HUDEP-2 (cell line): Measurements from ENCODE around the gene ADAP1.

ENCODE experiments used
- DNase-seq, 76 experiments: peaks; one replicate each; lab custom pipeline; 2025; ENCODE audit not compliant: unreplicated experiment in 76 of 76; lab: John Stamatoyannopoulos, UW

The ADAP1 gene

DNA sequence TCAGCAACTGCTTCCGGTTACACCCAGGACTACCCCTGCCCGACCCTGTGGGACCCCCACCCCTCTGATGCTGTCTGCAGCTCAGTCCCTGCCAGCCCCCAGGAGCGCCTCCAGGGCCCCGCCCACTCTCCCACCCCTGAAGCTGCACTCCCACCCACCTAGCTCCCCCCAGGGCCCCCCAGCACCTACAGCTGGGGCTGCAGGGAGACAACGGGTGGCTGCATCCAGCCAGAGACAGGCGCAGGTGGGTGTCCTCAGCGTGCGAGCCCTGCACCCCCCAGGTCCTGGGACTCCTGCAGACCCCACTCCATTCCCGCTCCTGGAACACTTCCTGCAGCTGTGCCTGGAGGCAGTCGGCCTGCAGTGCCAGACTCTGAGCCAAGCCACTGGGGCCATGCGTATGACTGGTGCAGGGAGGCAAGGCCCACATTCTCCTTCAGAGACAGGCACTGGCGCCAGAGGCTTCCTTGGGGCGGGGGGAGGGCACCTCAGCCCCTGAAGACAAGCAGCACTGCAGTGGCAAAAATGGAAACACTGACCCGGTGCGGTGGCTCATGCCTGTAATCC is 34.6 kb upstream of the ADAP1 start:
- no peak for DNase-seq

DNA sequence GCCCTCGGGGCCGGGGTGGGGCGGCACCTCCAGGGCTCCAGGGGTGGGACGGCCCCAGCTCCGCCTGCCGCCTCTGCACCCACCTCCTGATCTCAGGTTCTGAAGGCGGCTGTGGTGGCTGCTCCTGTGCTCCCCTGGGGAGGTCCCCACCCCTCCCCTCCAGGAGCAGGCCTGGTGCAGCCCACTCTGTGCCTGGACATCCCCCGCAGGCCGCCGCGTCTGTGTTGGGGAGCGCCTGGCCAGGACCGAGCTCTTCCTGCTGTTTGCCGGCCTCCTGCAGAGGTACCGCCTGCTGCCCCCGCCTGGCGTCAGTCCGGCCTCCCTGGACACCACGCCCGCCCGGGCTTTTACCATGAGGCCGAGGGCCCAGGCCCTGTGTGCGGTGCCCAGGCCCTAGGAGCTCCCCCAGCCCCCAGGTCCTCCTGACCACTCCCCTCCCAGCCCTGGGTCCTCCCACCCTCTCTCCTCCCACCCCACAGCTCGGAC is 34.0 kb upstream of the ADAP1 start:
- DNase-seq, result peak in 2 of 76 experiments; percentile 21 to 31

DNA sequence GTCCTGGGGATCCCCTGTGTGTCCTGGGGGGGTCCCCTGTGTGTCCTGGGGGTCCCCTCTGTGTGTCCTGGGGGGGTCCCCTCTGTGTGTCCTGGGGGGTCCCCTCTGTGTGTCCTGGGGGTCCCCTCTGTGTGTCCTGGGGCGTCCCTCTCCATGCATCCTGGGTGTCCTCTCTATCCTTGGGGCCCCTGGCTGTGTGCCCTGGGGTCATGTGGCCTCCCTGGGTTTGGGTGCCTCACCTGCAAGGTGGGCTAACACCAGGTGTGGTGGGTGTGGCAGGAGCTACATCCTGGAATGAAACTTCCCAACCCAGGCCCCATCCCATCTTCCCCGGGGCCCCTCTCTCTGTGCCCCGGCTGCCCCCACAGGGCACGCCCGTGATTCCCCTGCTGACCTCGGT is 33.4 kb upstream of the ADAP1 start:
- no peak for DNase-seq

DNA sequence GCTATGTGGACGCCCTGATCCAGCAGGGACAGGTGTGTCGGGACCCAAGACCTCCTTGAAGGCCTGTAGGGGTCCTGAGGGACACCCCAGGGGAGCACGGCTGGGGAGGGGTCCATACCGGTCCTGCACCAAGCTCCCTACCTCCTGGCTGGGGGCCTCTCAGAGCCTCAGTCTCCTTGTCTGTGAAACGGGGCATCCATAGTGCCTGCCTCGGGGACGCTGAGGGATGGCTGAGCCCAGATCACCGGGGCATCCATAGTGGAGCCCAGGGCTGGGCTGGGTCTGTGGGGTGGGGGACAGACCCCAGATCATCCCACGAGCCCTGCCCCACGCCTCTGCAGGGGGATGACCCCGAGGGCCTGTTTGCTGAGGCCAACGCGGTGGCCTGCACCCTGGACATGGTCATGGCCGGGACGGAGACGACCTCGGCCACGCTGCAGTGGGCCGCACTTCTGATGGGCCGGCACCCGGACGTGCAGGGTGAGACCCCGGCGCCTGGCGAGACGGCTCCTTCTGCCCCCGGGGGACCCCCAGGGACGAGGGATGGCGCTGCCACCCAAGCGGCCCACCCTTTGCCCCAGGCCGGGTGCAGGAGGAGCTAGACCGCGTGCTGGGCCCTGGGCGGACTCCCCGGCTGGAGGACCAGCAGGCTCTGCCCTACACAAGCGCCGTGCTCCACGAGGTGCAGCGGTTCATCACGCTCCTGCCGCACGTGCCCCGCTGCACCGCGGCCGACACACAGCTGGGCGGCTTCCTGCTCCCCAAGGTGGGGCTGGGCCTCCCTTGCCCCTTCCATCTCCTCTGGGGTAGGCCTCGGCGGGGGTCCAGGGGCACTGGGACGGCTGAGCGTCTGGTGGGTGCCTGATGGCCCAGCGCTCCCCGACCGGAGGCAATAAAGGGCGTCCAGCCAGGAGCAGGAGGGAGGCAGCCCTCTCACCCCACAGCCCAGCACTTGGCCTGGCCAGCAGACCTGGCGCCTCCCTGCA is 32.6 kb upstream of the ADAP1 start:
- DNase-seq, result no peak

DNA sequence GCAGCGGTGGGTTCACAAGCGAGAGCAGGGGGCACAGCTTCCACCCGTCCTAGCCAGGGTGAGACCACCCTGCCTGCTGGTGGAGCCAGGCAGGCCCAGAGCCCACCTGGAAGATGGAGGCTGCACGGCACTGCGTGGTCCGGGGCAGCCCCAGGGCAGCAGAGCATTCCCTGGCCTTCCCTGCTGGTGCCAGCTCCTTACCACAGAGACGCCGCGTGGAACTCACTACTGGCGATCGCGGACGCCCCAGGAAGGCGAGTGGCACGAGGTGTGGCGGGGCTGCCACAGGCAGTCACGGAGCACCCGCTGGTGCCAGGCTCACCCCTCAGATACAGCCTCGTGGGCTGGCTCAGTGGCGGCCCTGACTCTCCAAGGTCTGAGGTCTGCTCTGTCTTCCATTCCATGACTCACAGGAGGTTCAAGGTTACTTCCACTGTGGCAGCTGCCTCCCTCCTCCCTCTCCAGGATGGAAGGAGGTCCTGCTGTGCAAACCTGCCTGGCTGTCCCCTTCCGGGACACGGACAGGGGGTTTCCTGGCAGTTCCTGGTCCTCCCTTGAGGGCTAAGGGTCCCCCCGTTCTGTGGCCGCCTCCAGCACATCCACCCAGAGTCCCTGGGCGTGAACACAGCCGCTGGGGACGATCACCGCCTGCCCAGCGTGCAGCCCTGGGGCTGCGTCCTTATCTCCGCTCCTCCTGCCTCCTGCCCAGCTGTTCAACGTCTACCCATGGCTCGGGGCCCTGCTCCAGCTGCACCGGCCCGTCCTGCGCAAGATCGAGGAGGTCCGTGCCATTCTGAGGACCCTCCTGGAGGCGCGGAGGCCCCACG is 31.6 kb upstream of the ADAP1 start:
- peak in 58 of 76 experiments; percentile 5 to 82 (median 52) for DNase-seq

DNA sequence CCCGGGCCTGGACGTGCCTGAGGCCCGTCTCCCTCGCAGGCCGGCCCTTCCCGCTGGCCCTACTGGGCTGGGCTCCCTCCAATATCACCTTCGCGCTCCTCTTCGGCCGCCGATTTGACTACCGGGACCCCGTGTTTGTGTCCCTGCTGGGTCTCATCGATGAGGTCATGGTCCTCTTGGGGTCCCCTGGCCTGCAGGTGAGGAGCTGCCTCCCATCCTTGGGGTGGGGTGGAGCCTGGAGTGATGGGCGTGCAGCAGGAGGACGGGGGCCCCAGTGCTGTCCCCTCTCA is 30.6 kb upstream of the ADAP1 start:
- DNase-seq, result no peak

DNA sequence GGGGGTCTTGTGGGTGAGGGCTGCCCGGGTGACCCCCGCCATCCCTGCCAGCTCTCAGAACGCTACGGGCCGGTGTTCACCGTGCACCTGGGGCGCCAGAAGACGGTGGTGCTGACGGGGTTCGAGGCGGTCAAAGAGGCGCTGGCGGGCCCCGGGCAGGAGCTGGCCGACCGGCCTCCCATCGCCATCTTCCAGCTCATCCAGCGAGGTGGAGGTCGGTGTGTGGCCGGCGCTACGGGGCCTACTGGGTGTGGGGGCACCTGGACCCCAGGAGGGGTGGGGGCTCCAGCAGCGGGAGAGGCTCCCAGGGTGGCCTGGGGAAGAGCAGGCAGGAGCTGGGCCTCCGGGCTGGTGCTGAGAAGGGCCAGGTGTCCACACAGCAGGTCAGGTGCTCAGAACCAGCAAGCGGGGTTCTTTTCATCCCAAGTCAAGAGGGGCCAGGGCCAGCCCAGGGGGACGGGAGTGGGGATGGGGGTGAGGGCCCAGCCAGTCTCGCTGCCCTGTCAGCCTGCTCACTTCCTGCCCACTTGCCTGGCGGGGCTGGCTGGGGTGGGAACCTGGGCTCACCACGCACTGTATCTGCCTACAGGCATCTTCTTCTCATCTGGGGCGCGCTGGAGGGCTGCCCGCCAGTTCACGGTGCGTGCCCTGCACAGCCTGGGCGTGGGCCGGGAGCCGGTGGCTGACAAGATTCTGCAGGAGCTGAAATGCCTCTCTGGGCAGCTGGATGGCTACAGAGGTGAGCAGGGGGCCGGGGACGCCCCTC is 30.1 kb upstream of the ADAP1 start:
- DNase-seq, result no peak

DNA sequence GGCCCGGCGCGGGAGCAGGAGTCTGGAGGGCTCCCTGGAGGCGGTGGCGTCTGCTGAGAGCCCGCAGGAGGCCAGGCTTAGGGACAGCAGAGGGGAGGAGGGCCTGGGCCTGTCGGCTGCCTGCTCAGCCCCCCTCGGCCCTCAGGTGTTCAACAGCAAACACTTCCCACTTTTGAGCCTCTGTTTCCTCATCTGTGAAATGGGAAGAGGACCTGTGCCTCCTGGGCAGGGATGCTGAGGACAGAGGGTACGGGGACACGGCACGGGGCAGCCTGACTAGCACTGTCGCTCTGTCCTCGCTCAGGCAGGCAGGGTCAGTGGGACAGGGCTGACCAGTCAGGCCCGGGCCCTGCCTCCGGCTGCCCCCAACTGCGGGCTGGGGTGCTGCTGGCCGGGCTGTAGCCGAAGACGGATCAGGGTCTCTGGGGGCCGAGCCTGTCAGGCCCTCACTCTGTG is 29.2 kb upstream of the ADAP1 start:
- DNase-seq, result no peak

DNA sequence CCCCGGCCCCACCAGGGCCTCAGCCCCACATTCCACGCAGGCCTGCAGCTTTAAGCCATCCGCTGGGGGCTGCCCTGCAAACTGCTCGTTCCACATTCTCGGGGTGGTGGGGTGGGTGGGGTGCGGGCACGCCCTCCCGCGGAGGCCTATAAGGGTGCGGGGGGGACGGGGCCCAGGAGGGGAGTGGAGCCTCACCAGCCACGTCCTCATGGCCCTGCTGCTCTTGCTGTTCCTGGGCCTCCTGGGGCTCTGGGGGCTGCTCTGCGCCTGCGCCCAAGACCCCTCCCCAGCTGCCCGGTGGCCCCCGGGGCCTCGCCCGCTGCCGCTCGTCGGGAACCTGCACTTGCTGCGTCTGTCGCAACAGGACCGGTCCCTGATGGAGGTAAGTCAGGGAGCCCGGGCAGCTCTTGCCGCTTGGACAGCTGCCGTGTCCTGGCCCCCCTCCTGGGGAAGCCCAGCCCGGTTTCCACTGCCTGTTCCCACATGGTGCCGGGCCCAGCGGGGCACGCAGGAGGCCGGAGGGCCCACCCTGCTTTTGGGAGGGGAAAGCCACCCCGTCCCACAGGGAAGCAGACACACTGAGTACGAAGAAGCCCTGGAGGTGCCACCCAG is 28.6 kb upstream of the ADAP1 start, which contains the start of gene CYP2W1:
CYP2W1 (plus strand) TSS at position 178 of the 612 bp plus-strand sequence; CDS start at position 209, 31 bp downstream.
- DNase-seq, result no peak

DNA sequence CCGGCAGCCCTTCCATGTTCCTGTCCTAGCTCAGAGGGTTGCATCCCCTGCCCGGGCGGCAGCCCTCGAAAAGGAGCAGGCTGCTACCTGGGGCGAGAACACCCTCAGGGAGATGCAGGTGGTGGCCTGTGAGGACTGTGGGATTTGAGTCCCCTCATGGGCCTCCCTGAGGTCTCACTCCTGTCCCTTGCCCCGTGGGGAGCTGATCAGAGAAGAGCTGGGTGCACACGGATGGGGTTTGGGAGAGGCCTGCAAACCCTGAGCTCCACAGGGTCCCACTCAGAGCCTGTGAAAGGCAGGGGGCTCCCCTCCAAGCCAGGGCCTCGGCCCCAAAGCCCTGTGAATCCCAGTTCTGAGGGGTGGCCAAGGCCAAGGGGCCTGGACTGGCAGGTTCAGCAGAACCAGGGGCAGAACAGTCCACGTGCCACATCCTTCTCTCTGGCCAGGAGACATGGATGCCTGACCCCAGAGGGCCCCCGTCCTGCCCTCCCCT is 28.1 kb upstream of the ADAP1 start:
- no peak for DNase-seq

DNA sequence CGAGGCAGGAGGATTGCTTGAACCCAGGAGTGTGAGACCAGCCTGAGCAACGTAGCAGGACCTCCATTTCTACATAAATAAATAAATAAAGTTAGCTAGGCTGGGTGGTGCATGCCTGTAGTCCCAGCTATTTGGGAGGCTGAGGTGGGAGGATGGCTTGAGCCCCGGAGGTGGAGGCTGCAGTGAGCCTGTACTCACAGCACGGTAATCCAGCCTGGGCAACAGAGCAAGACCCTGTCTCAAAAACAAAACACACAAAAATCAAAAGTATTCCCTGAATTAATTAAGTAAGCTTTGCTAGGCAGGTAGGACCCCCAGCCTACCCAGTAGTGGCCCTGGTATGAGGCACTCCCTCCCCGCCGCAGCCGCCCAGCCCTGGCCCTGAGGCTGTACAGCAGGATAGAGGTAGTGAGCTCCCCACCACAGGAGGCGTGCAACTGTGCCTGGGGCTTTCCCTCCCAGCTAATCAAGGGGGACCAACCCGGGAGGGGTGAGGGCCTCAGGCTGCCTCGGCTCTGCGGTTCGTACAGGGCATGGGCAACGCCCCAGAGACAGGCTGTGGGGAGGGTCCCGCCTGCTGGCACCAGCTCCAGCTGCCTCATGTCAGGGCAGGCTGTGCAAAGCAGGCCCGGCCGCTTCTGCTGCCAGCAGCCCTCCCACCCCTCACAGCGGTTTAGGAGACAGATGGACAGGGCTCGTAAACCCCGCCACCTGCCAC is 27.5 kb upstream of the ADAP1 start:
- DNase-seq, result no peak

DNA sequence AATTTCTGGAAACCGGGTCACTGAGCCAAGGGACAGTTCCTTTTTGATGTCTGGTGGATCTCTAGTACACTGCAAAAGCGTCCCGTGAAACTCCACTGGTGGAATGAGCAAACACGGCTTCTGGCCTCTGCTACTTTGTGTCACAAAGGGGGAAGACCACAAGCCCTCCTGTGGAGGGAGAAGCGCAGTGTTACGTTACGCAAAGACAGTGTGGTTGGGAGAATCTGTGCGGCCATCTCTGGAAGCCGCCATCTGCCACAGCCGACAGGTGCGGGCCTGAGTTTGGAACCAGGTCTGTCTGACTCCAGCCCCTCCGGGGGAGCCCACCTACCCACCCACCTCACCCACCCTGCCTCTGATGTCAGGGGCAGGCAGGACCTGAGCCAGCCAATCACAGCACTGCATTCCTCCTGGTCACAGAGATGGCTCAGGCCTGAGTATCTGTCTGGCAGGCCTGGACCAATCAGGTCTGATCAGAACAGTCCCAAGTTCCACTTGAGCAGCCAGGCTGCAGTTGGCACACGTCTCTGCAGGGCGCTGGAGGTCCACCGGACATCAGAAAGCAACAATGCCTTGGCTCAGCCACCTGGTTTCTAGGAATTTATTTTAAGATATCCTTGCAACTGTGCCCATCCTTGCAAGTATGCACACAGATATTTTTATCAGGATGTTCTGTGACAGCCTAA is 25.5 kb upstream of the ADAP1 start:
- no peak for DNase-seq

DNA sequence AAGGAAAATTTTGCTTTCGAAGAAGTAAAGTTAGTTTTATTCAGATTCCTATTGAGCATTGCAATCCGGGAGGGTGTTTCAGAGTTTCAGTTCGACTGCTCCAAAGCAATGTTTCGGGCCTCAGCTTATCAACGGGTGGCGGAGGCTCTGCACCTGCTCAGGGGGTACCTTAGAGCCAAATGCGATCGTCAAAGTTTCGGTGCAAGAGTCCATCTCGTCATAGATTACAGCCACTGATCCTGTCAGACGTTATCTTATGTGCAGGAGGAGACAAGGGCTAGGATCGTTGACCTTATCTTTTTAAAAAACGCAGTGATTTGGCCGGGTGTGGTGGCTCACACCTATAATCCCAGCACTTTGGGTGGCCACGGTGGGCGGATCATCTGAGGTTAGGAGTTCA is 24.7 kb upstream of the ADAP1 start:
- no peak for DNase-seq

DNA sequence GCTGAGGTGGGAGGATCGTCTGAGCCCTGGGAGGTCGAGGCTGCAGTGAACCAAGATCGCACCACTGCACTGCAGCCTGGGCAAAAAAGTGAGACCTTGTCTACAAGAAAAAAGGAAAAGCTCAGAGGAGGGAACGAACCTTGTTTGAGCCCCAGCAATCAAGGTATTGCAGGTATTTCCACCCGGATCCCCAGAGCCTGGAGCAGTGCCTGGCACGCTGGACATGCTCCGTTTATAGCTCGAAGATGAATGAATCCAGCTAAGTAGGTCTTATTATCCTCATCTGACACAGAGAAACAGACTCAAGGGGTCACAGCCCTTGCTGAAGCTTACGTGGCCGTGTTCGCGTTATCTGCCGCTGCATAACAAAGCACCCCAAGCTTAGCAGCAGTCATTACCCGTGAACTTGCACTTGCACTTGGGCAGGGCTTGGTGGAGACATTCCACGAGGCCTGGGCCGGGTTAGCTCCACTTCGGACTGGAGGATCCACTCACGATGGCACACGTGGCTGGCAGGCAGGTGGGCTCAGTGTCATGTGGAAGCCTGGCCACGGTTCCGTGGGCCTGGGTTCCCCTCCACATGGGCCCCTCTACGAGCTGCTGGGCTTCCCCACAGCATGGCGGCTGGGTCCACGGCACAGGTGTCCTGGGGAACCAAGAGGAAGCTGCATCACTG is 24.1 kb upstream of the ADAP1 start:
- no peak for DNase-seq

DNA sequence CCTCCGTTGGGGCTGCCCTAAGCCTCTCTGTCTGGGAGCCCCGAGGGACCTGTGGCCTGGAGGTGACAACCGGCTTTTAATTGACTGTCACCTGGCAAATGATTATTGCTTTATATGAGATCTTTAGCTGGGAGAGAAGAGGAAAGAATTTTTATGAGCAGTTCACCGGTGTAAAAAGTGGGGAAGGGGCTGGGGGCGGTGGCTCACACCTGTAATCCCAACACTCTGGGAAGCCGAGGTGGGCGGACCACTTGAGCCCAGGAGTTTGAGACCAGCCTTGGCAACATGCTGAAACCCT is 23.5 kb upstream of the ADAP1 start:
- DNase-seq, result no peak

DNA sequence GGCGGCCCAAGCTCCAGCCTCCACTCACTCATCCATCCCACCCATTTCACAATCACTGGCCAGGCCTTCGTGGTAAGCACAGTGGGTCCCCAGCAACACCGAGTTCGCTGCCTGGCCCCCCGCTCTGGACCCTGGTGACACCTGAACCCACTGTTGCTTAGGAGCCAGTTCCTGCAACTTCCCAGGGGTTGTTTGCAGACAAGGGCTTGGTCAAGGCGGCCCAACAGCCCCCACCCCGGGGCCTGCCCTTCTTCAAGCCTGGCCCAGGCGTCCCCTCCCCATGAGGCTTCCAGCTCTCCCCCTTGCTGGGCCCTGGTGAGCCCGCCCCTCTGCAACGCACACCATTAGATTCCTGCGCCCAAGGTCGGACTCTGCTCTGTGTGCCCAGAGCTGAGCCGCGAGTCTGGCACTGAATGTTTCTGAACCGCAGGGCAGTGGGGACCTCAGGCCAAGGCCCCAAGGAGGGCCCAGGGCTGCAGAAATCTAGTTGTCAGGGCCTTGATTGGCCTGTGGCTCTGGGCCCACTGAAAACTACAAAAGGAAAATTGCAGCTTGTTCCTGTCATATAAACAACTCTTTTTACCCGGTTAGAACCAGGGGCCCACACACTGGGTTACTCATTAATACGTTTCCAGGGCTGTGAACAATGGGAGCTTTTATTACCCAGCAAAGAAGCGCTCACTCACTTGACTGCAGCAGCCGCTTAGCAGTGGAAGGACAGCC is 23.0 kb upstream of the ADAP1 start:
- no peak for DNase-seq

DNA sequence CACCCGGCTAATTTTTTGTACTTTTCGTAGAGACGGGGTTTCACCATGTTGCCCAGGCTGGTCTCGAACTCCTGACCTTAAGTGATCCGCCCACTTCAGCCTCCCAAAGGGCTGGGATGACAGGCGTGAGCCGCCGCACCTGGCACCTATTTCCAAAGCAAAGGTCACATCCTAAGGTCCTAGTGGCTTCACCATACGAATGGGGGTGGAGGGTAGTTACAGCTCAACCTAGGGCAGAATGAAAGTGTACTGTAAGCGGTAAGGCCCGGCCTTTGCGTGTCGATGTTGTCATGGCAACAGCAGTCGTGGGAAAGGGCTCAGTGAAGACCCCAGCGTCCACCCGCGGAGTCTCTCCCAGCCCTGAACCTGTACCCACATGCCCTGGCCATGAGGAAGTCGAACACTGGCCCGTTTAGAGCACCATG is 22.4 kb upstream of the ADAP1 start:
- no peak for DNase-seq
